Large intestine (tissue), 3 donors: Measurements from ENCODE around the gene RIT2. TPM values are rescaled to one million over a fixed set of nuclear protein-coding genes. Genes with fewer than 3 reads are reported as not detected.

Source experiments
- DNase-seq, 2 donors: peaks; one replicate each; pipeline versions ENCODE4 v3.0.0 to v3.0.0-alpha.2; 2013
- H3K27ac ChIP-seq: one replicate; pipeline ENCODE4 v1.5.1; 2013; ENCODE audit warnings: low read length
- H3K27me3 ChIP-seq: 2 replicates; pipeline ENCODE4 v1.6.1; 2013; ENCODE audit warnings: low read length; ENCODE audit not compliant: control insufficient read depth, insufficient read depth
- H3K36me3 ChIP-seq: 2 replicates; pipeline ENCODE4 v1.6.1; 2013; ENCODE audit warnings: low read length; ENCODE audit not compliant: control insufficient read depth, insufficient read depth
- H3K4me1 ChIP-seq: one replicate; pipeline ENCODE4 v1.6.1; 2013; ENCODE audit warnings: low read length; ENCODE audit not compliant: control insufficient read depth, insufficient read depth
- H3K4me3 ChIP-seq: one replicate; pipeline ENCODE4 v1.5.1; 2013; ENCODE audit warnings: low read length
- H3K9me3 ChIP-seq: one replicate; pipeline ENCODE4 v1.6.1; 2013; ENCODE audit warnings: mild to moderate bottlenecking, low read depth, low read length, moderate library complexity; ENCODE audit not compliant: control insufficient read depth
- WGBS: methylation state at CpG from one replicate; pipeline ENCODE4 v1.1.5; 2013; ENCODE audit warnings: low lambda C conversion rate; ENCODE audit not compliant: insufficient coverage; 5-methylcytosine and 5-hydroxymethylcytosine counted together
- polyA plus RNA-seq: library from polyadenylated mRNA; unstranded; fragments of 120-200 nt; gene quantifications from one replicate; pipeline ENCODE4 v1.2.1, GENCODE V29; 2013

Gene RIT2
- polyA plus RNA-seq, 1 donor, result 1.9 TPM

- DNase-seq, result no peak
- H3K27ac ChIP-seq, result no peak overlapping the region
- no peaks in the 10 kb centered on the region for H3K4me1 ChIP-seq
- no peaks in the 10 kb centered on the region for H3K9me3 ChIP-seq
- H3K27me3 ChIP-seq, result no peaks in the 10 kb centered on the region
- H3K4me3 ChIP-seq, result no peak overlapping the region
- H3K36me3 ChIP-seq, result no peaks in the 10 kb centered on the region
These were observed 34.1 kb downstream of the RIT2 start for GRCh38 chr18:43081396-43081795.

GRCh38 chr18:43080671-43081070 is 34.8 kb downstream of the RIT2 start:
- no peak for DNase-seq
- Histone ChIP-seq H3K4me3 (no peak overlapping the region), H3K36me3 (no peaks in the 10 kb centered on the region), H3K27ac (no peak overlapping the region), H3K27me3 (no peaks in the 10 kb centered on the region), H3K4me1 (no peaks in the 10 kb centered on the region), H3K9me3 (no peaks in the 10 kb centered on the region)
- 86% methylated on average over 2 of the region's 3 CpGs for WGBS

DNA sequence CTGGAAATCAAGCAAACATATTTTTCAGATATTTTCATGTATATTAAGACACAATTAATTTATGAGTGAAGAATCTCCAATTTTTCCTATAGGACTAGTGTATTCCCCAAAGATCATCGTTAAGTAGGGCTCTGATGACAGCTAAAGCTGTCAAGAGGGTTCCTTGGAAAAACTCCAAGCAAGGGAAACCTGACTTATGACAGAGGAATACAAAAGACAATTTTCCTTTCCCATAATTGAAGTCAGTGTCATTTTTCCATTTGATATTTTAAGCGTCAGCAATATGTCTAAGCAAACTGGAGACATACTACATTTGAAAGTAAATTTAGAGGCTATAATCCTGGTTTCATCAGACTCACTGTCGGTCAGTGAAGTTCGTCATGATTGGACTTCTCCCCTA is 36.1 kb downstream of the RIT2 start:
- Histone ChIP-seq H3K4me3 (no peak overlapping the region), H3K4me1 (no peaks in the 10 kb centered on the region), H3K27ac (no peak overlapping the region), H3K36me3 (no peaks in the 10 kb centered on the region), H3K27me3 (no peaks in the 10 kb centered on the region), H3K9me3 (no peaks in the 10 kb centered on the region)
- WGBS, result 100% methylated on average over 1 of the region's 4 CpGs
- DNase-seq, result no peak

GRCh38 chr18:43078478-43079092 is 36.9 kb downstream of the RIT2 start:
- Histone ChIP-seq H3K4me1 (no peaks in the 10 kb centered on the region), H3K4me3 (no peak overlapping the region), H3K9me3 (no peaks in the 10 kb centered on the region), H3K27ac (no peak overlapping the region), H3K36me3 (no peaks in the 10 kb centered on the region), H3K27me3 (no peaks in the 10 kb centered on the region)
- DNase-seq, result no peak
- WGBS, result 39% methylated on average over 2 of the region's 7 CpGs

- DNase-seq, result no peak
- Histone ChIP-seq H3K27ac (no peak overlapping the region), H3K36me3 (no peaks in the 10 kb centered on the region), H3K4me1 (no peaks in the 10 kb centered on the region), H3K9me3 (no peaks in the 10 kb centered on the region), H3K27me3 (no peaks in the 10 kb centered on the region), H3K4me3 (no peak overlapping the region)
- 70% methylated on average over 3 of the region's 5 CpGs for WGBS
These were observed 37.8 kb downstream of the RIT2 start for GRCh38 chr18:43077510-43078308.

DNA sequence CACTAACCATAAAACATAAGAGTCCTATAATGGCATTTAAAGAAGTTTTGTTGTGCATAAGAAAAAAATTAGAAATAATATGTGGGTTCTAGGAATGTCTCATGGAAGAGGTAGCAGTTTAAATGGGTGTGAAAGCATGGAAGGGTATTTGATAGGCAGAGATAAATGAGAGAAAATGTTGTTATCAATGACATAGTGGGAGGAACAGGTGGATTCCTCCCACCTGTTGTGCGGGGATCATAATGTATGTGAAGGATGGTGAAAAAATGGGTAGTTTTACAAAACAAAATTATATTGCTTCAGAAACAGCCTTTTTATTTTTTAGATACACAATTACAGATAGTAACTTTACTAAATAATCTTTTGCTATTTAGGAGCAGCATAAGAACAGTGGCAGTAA is 41.7 kb downstream of the RIT2 start:
- H3K36me3 ChIP-seq, result no peaks in the 10 kb centered on the region
- no peaks in the 10 kb centered on the region for H3K27me3 ChIP-seq
- no peak overlapping the region for H3K27ac ChIP-seq
- H3K4me3 ChIP-seq, result no peak overlapping the region
- no CpG with 5 or more reads among the region's 1 CpG for WGBS
- DNase-seq, result no peak
- no peaks in the 10 kb centered on the region for H3K9me3 ChIP-seq
- no peaks in the 10 kb centered on the region for H3K4me1 ChIP-seq

DNA sequence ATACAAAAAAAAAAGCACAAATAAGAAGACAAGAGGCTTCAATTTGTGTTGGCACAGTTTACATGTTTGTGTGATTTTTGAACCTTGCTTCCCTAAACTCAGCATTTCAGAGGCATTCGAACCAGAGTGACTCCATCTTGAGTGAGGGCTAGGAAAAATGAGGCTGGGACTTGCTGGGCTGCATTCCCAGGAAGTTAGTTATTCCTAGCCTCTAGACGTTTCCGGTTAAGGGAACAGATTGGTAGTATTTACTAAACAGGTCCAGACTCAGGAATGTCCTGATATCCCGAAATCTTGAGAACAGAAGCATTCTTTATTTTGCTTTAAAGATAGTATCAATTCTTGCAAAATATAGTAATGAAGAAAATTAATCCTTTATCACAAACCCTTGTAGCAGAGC is 46.7 kb downstream of the RIT2 start:
- no peaks in the 10 kb centered on the region for H3K27me3 ChIP-seq
- H3K4me3 ChIP-seq, result no peak overlapping the region
- H3K4me1 ChIP-seq, result no peaks in the 10 kb centered on the region
- WGBS, result no CpG with 5 or more reads among the region's 4 CpGs
- no peaks in the 10 kb centered on the region for H3K36me3 ChIP-seq
- DNase-seq, result no peak
- H3K27ac ChIP-seq, result no peak overlapping the region
- H3K9me3 ChIP-seq, result no peaks in the 10 kb centered on the region

GRCh38 chr18:43067570-43067969 is 47.9 kb downstream of the RIT2 start:
- H3K9me3 ChIP-seq, result no peaks in the 10 kb centered on the region
- H3K4me3 ChIP-seq, result no peak overlapping the region
- no peaks in the 10 kb centered on the region for H3K27me3 ChIP-seq
- DNase-seq, result no peak
- H3K36me3 ChIP-seq, result no peaks in the 10 kb centered on the region
- 100% methylated on average over 1 of the region's 1 CpG for WGBS
- H3K4me1 ChIP-seq, result no peaks in the 10 kb centered on the region
- no peak overlapping the region for H3K27ac ChIP-seq

GRCh38 chr18:43061816-43062215 is 53.7 kb downstream of the RIT2 start:
- 100% methylated on average over 4 of the region's 6 CpGs for WGBS
- peaks cover 4% of the 10 kb centered on the region for H3K4me1 ChIP-seq
- no peaks in the 10 kb centered on the region for H3K27me3 ChIP-seq
- no peak overlapping the region for H3K4me3 ChIP-seq
- DNase-seq, result no peak
- H3K27ac ChIP-seq, result no peak overlapping the region
- no peaks in the 10 kb centered on the region for H3K9me3 ChIP-seq
- no peaks in the 10 kb centered on the region for H3K36me3 ChIP-seq

DNA sequence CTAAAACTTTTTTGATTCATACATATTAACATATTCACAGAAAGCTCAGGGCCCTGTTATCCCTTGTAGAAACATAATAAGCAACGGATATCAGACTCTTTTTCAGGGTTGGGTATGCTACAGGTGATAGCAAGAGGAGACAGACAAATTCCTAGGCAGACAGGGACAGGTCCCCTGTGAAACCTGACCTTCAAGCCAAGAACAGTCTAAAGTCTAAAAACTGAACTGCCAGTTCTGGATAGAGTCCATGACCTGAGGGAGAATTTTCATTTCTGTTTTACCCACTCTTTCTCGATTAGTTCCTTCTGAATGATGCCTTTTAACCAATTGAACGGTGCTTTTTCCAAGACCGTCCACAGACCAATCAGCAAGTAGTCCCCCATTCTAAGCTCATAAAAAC is 54.2 kb downstream of the RIT2 start:
- Histone ChIP-seq H3K4me3 (no peak overlapping the region), H3K36me3 (no peaks in the 10 kb centered on the region), H3K27me3 (no peaks in the 10 kb centered on the region), H3K4me1 (peaks cover 4% of the 10 kb centered on the region), H3K27ac (no peak overlapping the region), H3K9me3 (no peaks in the 10 kb centered on the region)
- no peak for DNase-seq
- WGBS, result no CpG with 5 or more reads among the region's 4 CpGs

- no peaks in the 10 kb centered on the region for H3K36me3 ChIP-seq
- no peaks in the 10 kb centered on the region for H3K27me3 ChIP-seq
- no peak overlapping the region for H3K4me3 ChIP-seq
- H3K27ac ChIP-seq, result peak overlapping the region; percentile 50
- DNase-seq, result peak; percentile 34 to 42
- WGBS, result no CpG with 5 or more reads among the region's 1 CpG
- H3K4me1 ChIP-seq, result peaks cover 4% of the 10 kb centered on the region
- H3K9me3 ChIP-seq, result no peaks in the 10 kb centered on the region
These were observed 55.5 kb downstream of the RIT2 start for GRCh38 chr18:43060020-43060419.
